K562 (cell line): ENCODE results near the gene CTNNA3. TPM values are rescaled to one million over a fixed set of nuclear protein-coding genes. Genes with fewer than 3 reads are reported as not detected.

ENCODE experiments used
- ATAC-seq: fragments of 200-7000 bp; cut with Tn5 transposase; 3 replicates; pipeline ENCODE4 v1.9.1; 2020; ENCODE audit warnings: moderate library complexity
- BruUV-seq: library from RNA; stranded (reverse); fragments of 400-500 nt; replicated peaks from 2 replicates; lab custom pipeline; 2021; lab: Mats Ljungman, UMichigan
- CTCF ChIA-PET: fragments of 300-600 bp; formaldehyde crosslinking; extraction: SDS; loops from one replicate; lab custom pipeline; 2021; ENCODE audit warnings: low intra/inter-chr PET ratio; lab: Yijun Ruan, JAX
- POLR2A ChIA-PET: fragments of 300-600, 350-650 bp; sonication (Branson Sonifier 250); formaldehyde crosslinking; extraction: SDS; loops from one replicate; lab custom pipeline; 2021; ENCODE audit warnings: antibody characterized with exemption, inconsistent platforms; lab: Yijun Ruan, JAX
- DNase-seq, 4 experiments: peaks; one replicate each; pipeline versions ENCODE4 v3.0.0 to v3.0.0-alpha.2; 2011 to 2018; ENCODE audit warnings: low spot score in 3 of 4, mixed read lengths in 3 of 4; ENCODE audit errors: extremely low read depth in 1 of 4
- FAIRE-seq: peaks from 2 replicates; lab custom pipeline; 2011; peaks lifted over from hg19 to GRCh38; lab: Jason Lieb, UNC
- H2AFZ ChIP-seq: 2 replicates; pipeline ENCODE4 v1.6.0; 2011; ENCODE audit warnings: low read depth, low read length, control low read depth, inconsistent platforms
- H3K27ac ChIP-seq: fragments of 200-600 bp; 3 replicates; pipeline ENCODE4 v1.8.0; 2011; ENCODE audit warnings: low read depth, mild to moderate bottlenecking, control low read depth, inconsistent platforms, low read length, moderate library complexity, mixed read lengths; ENCODE audit errors: extremely low read depth
- H3K27me3 ChIP-seq, 2 experiments: fragments of 300-600 bp in 1 of 2; 2 replicates in 1 of 2; 3 replicates in 1 of 2; pipeline versions ENCODE4 v1.6.0 to v1.8.0; 2011; ENCODE audit warnings: inconsistent platforms in 2 of 2, low read length in 2 of 2, mild to moderate bottlenecking in 1 of 2, mixed read lengths in 1 of 2, moderate library complexity in 1 of 2; ENCODE audit not compliant: control insufficient read depth in 2 of 2, insufficient read depth in 2 of 2
- H3K36me3 ChIP-seq: fragments of 300-600 bp; 3 replicates; pipeline ENCODE4 v1.8.0; 2011; ENCODE audit warnings: mild to moderate bottlenecking, low read length, inconsistent platforms; ENCODE audit not compliant: control insufficient read depth, insufficient read depth
- H3K4me1 ChIP-seq, 2 experiments: fragments of 200-600 bp in 1 of 2; replicated peaks in 1 of 2; 2 replicates in 1 of 2; 3 replicates in 1 of 2; pipeline versions ENCODE4 v1.5.1 to v1.8.0; 2011; ENCODE audit warnings: inconsistent platforms in 2 of 2, low read length in 2 of 2, mild to moderate bottlenecking in 1 of 2, mixed read lengths in 1 of 2, moderate library complexity in 1 of 2; ENCODE audit not compliant: control insufficient read depth in 2 of 2, insufficient read depth in 2 of 2
- H3K4me2 ChIP-seq: 2 replicates; pipeline ENCODE4 v1.6.1; 2011; ENCODE audit warnings: low read length, control low read depth, inconsistent platforms, mixed read lengths; ENCODE audit not compliant: insufficient read depth
- H3K4me3 ChIP-seq: fragments of 200-600 bp; sonication (generic), shearing (Covaris generic); 2 replicates; pipeline ENCODE4 v1.5.1; 2016; ENCODE audit warnings: control low read depth, inconsistent platforms
- H3K79me2 ChIP-seq: fragments of 200-600 bp; 3 replicates; pipeline ENCODE4 v1.8.0; 2011; ENCODE audit warnings: low read length, inconsistent platforms; ENCODE audit not compliant: control insufficient read depth, insufficient read depth
- H3K9ac ChIP-seq, 2 experiments: 2 replicates each; pipeline versions ENCODE4 v1.6.0 to v1.6.1; 2011; ENCODE audit warnings: low read depth in 2 of 2, low read length in 2 of 2, control low read depth in 1 of 2, inconsistent platforms in 1 of 2, mild to moderate bottlenecking in 1 of 2, mixed read lengths in 1 of 2; ENCODE audit not compliant: insufficient read depth in 1 of 2
- H3K9me1 ChIP-seq: one replicate; pipeline ENCODE4 v1.6.0; 2011; ENCODE audit warnings: inconsistent platforms, mild to moderate bottlenecking, low read length, moderate library complexity; ENCODE audit not compliant: control insufficient read depth, insufficient read depth
- H3K9me3 ChIP-seq: replicated peaks from 2 replicates; pipeline ENCODE4 v1.5.1; 2011; ENCODE audit warnings: low read depth, low read length, inconsistent platforms; ENCODE audit not compliant: control insufficient read depth, insufficient read depth
- H4K20me1 ChIP-seq: replicated peaks from 2 replicates; pipeline ENCODE4 v1.6.1; 2011; ENCODE audit warnings: low read length, inconsistent platforms, mixed read lengths; ENCODE audit not compliant: control insufficient read depth, insufficient read depth
- ATF7 ChIP-seq: fragments of 450-650 bp; IDR thresholded peaks from 2 replicates; pipeline ENCODE4 v1.7.1; 2014; ENCODE audit warnings: mild to moderate bottlenecking, moderate library complexity
- CREB3L1 ChIP-seq: fragments of 450-650 bp; IDR thresholded peaks from 2 replicates; pipeline ENCODE4 v1.6.1; 2014; ENCODE audit warnings: low read depth, mild to moderate bottlenecking, moderate library complexity, borderline replicate concordance
- DIDO1 ChIP-seq: fragments of 450-650 bp; IDR thresholded peaks from 2 replicates; pipeline ENCODE4 v1.6.1; 2016; ENCODE audit warnings: low read depth, missing biosample characterization, missing genetic modification characterization
- ETV6 ChIP-seq, 3 experiments: fragments of 150-350 bp in 1 of 3; sonication (generic) in 1 of 3; formaldehyde crosslinking in 1 of 3; IDR thresholded peaks; 2 replicates each; pipeline versions ENCODE4 v1.6.1 to v1.8.0; 2014 to 2022; ENCODE audit warnings: borderline replicate concordance in 2 of 3, low read depth in 2 of 3, antibody characterized with exemption in 1 of 3, low read length in 1 of 3, mild to moderate bottlenecking in 1 of 3, missing genetic modification reagents in 1 of 3
- FOXK1 ChIP-seq: sonication (generic); formaldehyde crosslinking; IDR thresholded peaks from 2 replicates; pipeline ENCODE4 v1.8.0; 2022; ENCODE audit warnings: missing genetic modification reagents, mild to moderate bottlenecking, borderline replicate concordance
- JUND ChIP-seq, 2 experiments: IDR thresholded peaks; 2 replicates in 1 of 2; 3 replicates in 1 of 2; pipeline ENCODE4 v1.6.1; 2011; ENCODE audit warnings: borderline replicate concordance in 2 of 2, low read depth in 2 of 2, low read length in 2 of 2, improper control_type of control experiment in 1 of 2, missing biosample characterization in 1 of 2, missing genetic modification characterization in 1 of 2, missing genetic modification reagents in 1 of 2
- MAFF ChIP-seq: IDR thresholded peaks from 2 replicates; pipeline ENCODE4 v1.6.1; 2012; ENCODE audit warnings: low read length, improper control_type of control experiment
- PCBP1 ChIP-seq: fragments of 200-400 bp; formaldehyde crosslinking; IDR thresholded peaks from 2 replicates; pipeline ENCODE4 v1.6.1; 2018; ENCODE audit warnings: mild to moderate bottlenecking, low read depth, low read length; ENCODE audit not compliant: poor library complexity, severe bottlenecking
- SIX5 ChIP-seq, 2 experiments: IDR thresholded peaks; 2 replicates each; pipeline ENCODE4 v1.6.1; 2011; ENCODE audit warnings: low read length in 2 of 2, borderline replicate concordance in 1 of 2, low read depth in 1 of 2, mild to moderate bottlenecking in 1 of 2, moderate library complexity in 1 of 2; ENCODE audit not compliant: insufficient read depth in 1 of 2
- ZNF324 ChIP-seq: fragments of 250-450 bp; sonication (Bioruptor Pico); IDR thresholded peaks from 2 replicates; pipeline ENCODE4 v1.4.0; 2020; ENCODE audit warnings: mild to moderate bottlenecking
- ZNF586 ChIP-seq: fragments of 450-650 bp; formaldehyde crosslinking; conservative IDR thresholded peaks from 2 replicates; pipeline ENCODE4 v1.4.0; 2020; ENCODE audit warnings: mild to moderate bottlenecking, moderate library complexity
- WGBS: fragments of 100-300 bp; shearing (Covaris generic); methylation state at CpG from one replicate; pipeline ENCODE4 v1.1.6; 2016; ENCODE audit warnings: low coverage, mixed read lengths; ENCODE audit not compliant: insufficient coverage; ENCODE audit errors: missing lambda C conversion rate; 5-methylcytosine and 5-hydroxymethylcytosine counted together
- in situ Hi-C: fragments of 300-500 bp; cut with MboI; formaldehyde crosslinking; loops from 4 replicates; pipeline ENCODE4 v1.15.0; 2018; ENCODE audit warnings: inconsistent platforms, mixed read lengths
- intact Hi-C: fragments of 100-400 bp; cut with micrococcal nuclease; formaldehyde crosslinking; loops from 2 replicates; pipeline ENCODE4 v1.14.2; 2022
- polyA plus RNA-seq, 8 experiments: library from polyadenylated mRNA; depleted of rRNA in 4 of 8; stranded (reverse) in 5 of 8; unstranded in 3 of 8; fragments of >200 nt; fragmentation: Nextera tagmentation in 2 of 8; fragmentation: Illumina TruSeq in 1 of 8; extraction: Ambion mirVana in 2 of 8; extraction: Trizol in 1 of 8; gene quantifications; 2 replicates each; pipeline versions ENCODE4 v1.2.1 to v1.2.3, GENCODE V29; 2011 to 2014; ENCODE audit warnings: inconsistent platforms in 1 of 8, missing spikeins in 1 of 8
- total RNA-seq, 7 experiments: library from RNA; depleted of rRNA in 6 of 7; stranded (reverse); fragments of >200 nt in 6 of 7; fragmentation: Illumina TruSeq in 2 of 7; extraction: Trizol in 2 of 7; gene quantifications; 2 replicates each; pipeline versions ENCODE4 v1.2.1 to v1.2.3, GENCODE V29; 2011 to 2021; ENCODE audit warnings: low replicate concordance in 1 of 7

CTNNA3 gene
- total and polyA plus RNA-seq, 9 of the 15 experiments (the other 6 are each of a cell fraction or from before 2014, with no cell fraction given), result 0.04 TPM; not detected in 8

- Histone ChIP-seq H3K4me1 (no peaks in the 10 kb centered on the region), H3K4me2 (no peak overlapping the region), H4K20me1 (no peaks in the 10 kb centered on the region), H3K79me2 (no peaks in the 10 kb centered on the region), H3K9me3 (no peaks in the 10 kb centered on the region), H3K36me3 (no peaks in the 10 kb centered on the region), H3K27me3 (no peaks in the 10 kb centered on the region), H3K4me3 (no peak overlapping the region), H3K9me1 (no peaks in the 10 kb centered on the region), H2AFZ (no peak overlapping the region), H3K27ac (no peak overlapping the region), H3K9ac (no peak overlapping the region)
- no peak for ATAC-seq
- WGBS, result 1% methylated on average over 3 of the region's 3 CpGs
- POLR2A ChIA-PET, result no interaction called here
- intact Hi-C loops, result no loop called here
- CTCF ChIA-PET, result no interaction called here
- TF ChIP-seq MAFF (no peak), FOXK1 (CRISPR knock-in tag) (no peak), DIDO1 (tag) (no peak), ZNF586 (CRISPR knock-in tag) (no peak), JUND (IDR thresholded peaks at IDR 0.05; ENCODE audit: borderline replicate concordance, low read depth, low read length) (no peak), JUND (tag; IDR thresholded peaks at IDR 0.05; ENCODE audit: borderline replicate concordance, low read depth, low read length) (no peak), ETV6 (IDR thresholded peaks at IDR 0.05; ENCODE audit: borderline replicate concordance in 1 of 2, low read depth in 2 of 2, low read length in 1 of 2) (no peak), ETV6 (CRISPR knock-in tag; IDR thresholded peaks at IDR 0.05; ENCODE audit: borderline replicate concordance) (no peak), CREB3L1 (no peak), SIX5 (IDR thresholded peaks at IDR 0.05; ENCODE audit: borderline replicate concordance in 1 of 2, insufficient read depth in 1 of 2, low read depth in 1 of 2, low read length in 2 of 2) (no peak), ATF7 (no peak), PCBP1 (no peak), ZNF324 (CRISPR knock-in tag) (no peak)
- no peak for FAIRE-seq
- in situ Hi-C loops, result no loop called here
- no peak for DNase-seq
- no TSS peak for BruUV-seq
Observed at GRCh38 chr10:66881814-66882213, 814.2 kb downstream of the CTNNA3 start.
